HG03066 (cell line): ENCODE measurements around the gene CCNY.
"Not testable (repeated sequence)": the region's sequence is repeated elsewhere in the genome, so short reads cannot be mapped to it uniquely, and the experiment has no call there.

Experiments
- ATAC-seq: cut with Tn5 transposase; IDR thresholded peaks from one replicate; pipeline ENCODE4 v1.9.1; 2021; ENCODE audit warnings: low read depth; ENCODE audit not compliant: unreplicated experiment

CCNY gene

GRCh38 chr10:35353805-35354204 is 17.5 kb downstream of the CCNY start:
- no peak for ATAC-seq

GRCh38 chr10:35354257-35354656 is 17.9 kb downstream of the CCNY start:
- ATAC-seq = not testable (repeated sequence)

DNA sequence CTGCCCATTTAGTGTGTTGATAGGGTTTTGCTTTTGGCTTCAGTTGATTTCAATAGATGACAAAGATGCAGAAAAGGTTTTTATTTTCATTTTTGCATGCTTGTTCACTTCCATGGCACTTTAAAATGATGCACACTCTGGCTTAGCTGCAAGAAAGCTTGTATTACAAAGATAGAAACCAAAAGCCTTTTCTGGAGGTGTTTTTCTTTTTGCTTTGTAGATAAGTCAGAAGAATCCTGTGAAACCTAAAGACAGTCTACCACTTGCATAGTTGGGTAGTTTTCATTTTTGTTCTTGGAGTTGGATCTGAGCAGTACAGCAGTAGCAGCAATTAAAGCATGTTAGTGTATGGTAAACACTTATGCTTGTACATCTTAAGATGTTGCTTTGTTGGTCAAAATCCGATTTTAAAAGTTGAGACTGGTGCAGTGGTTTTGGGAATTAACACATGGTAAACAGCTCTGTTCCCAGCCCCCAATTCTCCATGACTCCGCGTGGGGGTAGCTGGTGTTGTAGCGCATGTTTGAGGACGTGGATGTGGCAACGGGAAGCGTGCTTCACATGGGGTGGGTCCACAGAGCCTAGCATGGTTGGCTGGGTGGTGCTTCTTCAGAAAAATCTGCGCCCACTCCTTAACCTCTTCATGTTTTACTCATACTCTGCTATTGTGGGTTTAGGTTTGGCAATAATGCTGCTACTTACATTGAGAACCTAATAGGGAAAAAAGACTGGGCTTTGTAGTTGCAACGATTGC is 19.8 kb downstream of the CCNY start:
- no peak for ATAC-seq

- ATAC-seq = no peak
Observed at GRCh38 chr10:35356725-35357092, 20.4 kb downstream of the CCNY start.

- ATAC-seq = no peak
Observed at GRCh38 chr10:35359056-35359455, 22.7 kb downstream of the CCNY start.

DNA sequence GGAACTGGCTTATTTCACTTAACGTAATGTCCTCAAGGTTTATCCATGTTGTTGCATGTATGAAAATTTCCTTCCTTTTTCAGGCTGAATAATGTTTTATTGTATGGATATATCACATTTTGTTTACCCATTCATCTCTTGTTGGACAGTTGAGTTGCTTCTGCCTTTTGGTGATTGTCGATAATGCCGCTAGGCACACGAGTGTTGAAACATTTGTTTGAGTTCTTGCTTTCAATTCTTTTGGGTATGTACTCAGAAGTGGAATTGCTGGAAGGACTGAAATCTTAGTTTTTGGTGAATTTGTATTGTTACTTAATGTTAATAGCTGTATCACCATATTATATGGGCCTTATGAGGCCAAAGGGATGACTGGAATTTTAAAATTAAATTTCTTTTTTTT is 23.6 kb downstream of the CCNY start:
- no peak for ATAC-seq

DNA sequence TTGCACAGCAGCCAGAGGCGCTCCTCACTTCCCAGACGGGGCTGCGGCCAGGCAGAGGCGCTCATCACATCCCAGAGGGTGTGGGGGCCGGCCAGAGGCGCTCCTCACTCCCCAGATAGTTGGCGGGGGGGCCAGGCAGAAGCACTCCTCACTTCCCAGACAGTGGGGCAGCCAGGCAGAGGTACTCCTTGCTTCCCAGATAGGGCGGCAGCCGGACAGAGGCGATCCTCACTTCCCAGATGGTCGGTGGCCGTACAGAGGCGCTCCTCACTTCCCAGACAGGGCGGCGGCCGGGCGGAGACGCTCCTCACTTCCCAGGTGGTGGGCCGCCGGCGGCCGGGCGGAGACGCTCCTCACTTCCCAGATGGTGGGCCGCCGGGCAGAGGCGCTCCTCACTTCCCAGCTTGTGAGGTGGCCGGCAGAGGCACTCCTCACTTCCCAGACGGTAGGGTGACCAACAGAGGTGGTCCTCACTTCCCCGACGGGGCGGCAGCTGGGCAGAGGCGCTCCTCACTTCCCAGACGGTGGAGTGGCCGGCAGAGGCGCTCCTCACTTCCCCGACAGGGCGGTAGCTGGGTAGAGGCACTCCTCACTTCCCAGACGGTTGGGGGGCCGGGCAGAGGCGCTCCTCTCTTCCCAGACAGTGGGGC is 26.5 kb downstream of the CCNY start:
- no peak for ATAC-seq

- ATAC-seq = no peak
Observed at GRCh38 chr10:35363587-35363986, 27.3 kb downstream of the CCNY start.

- ATAC-seq = no peak
Observed at GRCh38 chr10:35364808-35365207, 28.5 kb downstream of the CCNY start.

DNA sequence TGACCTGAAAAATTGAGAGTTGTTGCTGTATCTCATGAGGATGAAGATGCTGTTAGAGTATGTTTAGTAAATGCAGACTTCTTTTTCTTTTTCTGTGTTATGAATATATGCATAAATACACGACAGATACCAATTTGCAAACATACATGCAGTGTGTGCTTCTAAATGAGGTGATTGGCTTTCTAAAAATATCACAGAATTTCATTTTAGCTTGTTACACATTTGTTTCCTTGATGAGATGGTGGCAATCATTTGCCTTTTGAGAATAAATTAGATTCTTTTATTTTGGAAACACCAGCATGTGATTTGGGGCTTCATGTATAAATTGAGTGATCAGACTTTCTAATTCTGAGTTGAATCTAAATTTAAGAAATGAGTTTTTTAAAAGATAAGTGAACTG is 29.7 kb downstream of the CCNY start:
- ATAC-seq = no peak

DNA sequence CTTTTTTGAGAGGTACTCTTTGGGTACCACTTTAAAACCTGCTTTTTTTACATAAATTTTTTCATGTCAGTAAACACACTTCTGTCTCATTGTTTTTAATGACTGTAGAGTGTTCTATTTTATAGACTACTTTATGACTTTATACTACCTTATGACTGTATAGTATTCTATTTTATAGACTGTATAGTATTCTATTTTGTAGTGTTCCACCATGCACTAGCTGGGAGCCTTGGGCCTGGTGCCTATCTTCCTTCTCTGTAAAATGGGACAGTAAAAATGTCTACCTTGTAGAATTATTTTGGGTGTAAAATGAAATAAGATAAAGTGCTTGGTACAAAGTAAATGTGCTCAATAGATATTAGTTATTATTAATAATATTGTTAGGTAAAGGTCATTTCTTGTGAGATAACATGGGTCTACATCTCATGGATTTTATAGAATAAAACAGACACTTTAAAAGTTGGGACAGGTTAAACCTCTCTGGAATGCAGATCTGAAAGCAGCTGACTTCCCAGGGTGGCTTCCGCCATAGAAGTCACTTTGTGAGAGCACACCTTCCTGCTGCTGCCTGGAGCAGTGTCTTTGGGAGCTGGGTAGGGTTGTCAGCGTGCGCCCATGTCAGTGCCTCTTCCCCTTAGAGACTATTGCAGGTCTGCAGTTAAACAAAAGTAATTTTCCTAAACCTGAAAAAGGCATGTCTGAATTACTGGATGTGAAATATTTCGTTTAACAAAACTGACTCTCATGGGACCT is 31.0 kb downstream of the CCNY start:
- ATAC-seq = no peak

GRCh38 chr10:35367982-35368381 is 31.7 kb downstream of the CCNY start:
- ATAC-seq = no peak

GRCh38 chr10:35368485-35369048 is 32.3 kb downstream of the CCNY start:
- ATAC-seq = no peak

DNA sequence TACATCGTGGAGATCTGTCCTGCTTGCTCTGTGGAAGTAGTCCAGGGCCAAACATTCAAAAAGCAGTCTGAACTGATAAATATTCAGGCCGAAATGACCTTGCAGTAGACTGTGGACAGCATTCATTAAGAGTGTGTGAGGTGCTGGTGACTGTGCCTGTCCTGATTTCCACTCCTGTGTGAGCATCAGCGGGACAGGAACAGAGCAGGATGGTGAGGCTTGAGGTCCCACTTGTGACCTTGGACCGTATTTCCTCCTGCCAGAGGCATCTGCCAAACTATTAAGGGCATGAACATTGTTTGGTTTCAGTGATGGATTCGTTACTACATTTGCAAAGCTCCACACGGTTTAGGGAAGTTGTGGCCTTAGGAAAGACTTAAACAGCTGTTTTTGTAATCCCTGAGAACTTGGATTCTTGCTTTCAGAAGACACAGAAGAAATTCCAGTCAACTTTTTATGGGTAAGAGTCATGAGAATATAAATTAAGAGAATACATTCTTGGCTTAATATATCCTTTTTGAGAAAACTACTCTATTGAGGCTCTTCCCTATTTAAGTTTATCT is 32.8 kb downstream of the CCNY start:
- no peak for ATAC-seq

GRCh38 chr10:35371731-35372130 is 35.4 kb downstream of the CCNY start:
- ATAC-seq = no peak

- no peak for ATAC-seq
Observed at GRCh38 chr10:35372329-35372728, 36.0 kb downstream of the CCNY start.

DNA sequence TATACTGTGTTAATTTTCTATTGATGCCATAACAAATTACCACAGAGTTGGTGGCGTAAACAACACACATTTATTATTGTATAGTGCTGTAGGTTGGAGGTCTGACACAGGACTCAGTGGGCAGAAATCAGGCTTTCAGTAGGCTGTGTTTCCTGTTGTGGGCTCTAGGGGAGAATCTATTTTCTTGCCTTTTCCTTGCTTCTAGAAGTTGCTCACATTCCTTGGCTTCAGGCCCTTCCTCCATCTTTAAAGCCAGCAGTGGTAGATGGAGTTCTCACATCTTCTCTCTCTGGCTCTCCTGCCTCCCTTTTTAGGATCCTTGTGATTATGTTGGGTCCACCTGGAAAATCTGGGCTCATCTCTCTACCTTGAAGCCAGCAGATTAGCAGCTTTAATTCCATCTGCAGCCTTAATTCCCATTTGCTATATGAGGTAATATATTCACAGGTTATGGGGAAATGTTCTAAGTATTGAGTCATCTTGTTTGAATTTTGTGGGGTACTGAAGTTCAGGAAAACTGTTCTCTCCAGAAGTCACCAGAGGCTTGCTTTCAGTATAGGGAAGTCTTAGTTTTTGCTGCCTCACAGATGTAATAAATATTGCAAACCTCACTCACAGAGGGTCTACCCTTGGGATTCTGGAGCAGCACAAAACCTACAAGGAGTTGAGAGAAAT is 38.9 kb downstream of the CCNY start:
- no peak for ATAC-seq

DNA sequence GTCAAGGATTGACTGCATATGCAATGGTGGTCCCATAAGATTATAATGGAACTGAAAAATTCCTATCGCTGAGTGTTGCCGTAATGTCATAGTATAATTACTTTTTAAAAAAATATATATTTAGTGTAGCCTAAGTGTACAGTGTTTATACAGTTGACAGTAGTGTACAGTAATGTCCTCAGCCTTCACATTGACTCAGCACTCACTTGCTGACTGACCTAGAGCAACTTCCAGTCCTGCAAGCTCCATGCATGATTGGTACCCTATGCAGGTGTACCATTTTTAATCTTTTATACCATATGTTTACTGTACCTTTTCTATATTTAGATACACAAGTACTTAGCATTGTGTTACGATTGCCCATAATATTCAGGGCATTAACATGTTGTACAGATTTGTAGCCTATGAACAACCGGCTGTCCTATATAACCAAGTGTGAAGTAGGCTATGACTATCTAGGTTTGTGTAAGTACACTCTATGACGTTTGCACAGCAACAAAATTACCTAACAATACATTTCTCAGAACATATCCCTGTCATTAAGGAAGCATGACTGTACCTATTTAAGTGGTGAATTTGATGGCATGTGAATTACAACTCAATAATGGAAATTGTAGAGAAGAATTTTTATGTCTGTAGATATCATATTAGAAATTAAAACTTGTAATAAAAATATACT is 40.9 kb downstream of the CCNY start:
- no peak for ATAC-seq

- peak; percentile 31 for ATAC-seq
Observed at GRCh38 chr10:35378541-35379210, 42.4 kb downstream of the CCNY start.
